H1 (cell line): ENCODE data around the gene GRIA4. TPM values are rescaled to one million over a fixed set of nuclear protein-coding genes. Genes with fewer than 3 reads are reported as not detected.

Source experiments
- ATF2 ChIP-seq: IDR thresholded peaks from 2 replicates; pipeline ENCODE4 v1.6.1; 2012; ENCODE audit warnings: low read length, inconsistent platforms
- CBX5 ChIP-seq: fragments of 300-800, 300-1000 bp; sonication (generic); IDR thresholded peaks from 2 replicates; pipeline ENCODE4 v1.7.1; 2016; ENCODE audit warnings: antibody characterized with exemption, low read length, low read depth
- CHD2 ChIP-seq: IDR thresholded peaks from 2 replicates; pipeline ENCODE4 v1.6.1; 2012; ENCODE audit warnings: low read length, improper control_type of control experiment
- CHD7 ChIP-seq: fragments of 300-600 bp; sonication (generic); IDR thresholded peaks from 2 replicates; pipeline ENCODE4 v1.7.1; 2012; ENCODE audit warnings: low read length, moderate library complexity, mild to moderate bottlenecking, inconsistent platforms; ENCODE audit not compliant: insufficient replicate concordance
- EZH2 ChIP-seq: fragments of 200-600 bp; sonication (generic); IDR thresholded peaks from 2 replicates; pipeline ENCODE4 v1.7.1; 2012; ENCODE audit warnings: low read depth, mild to moderate bottlenecking, moderate library complexity, low read length, inconsistent platforms; ENCODE audit not compliant: severe bottlenecking
- FOSL1 ChIP-seq: IDR thresholded peaks from 2 replicates; pipeline ENCODE4 v1.6.1; 2011; ENCODE audit warnings: mild to moderate bottlenecking, low read depth, low read length, moderate library complexity; ENCODE audit not compliant: insufficient read depth
- HDAC6 ChIP-seq: IDR thresholded peaks from one replicate; pipeline ENCODE4 v1.7.1; 2012; ENCODE audit warnings: low read depth, mild to moderate bottlenecking, inconsistent platforms, low read length, moderate library complexity
- POLR2AphosphoS5 ChIP-seq: IDR thresholded peaks from 2 replicates; pipeline ENCODE4 v1.6.1; 2011; ENCODE audit warnings: low read depth, low read length
- RAD21 ChIP-seq, 2 experiments: IDR thresholded peaks in 1 of 2; conservative IDR thresholded peaks in 1 of 2; 2 replicates each; pipeline ENCODE4 v1.6.1; 2011; ENCODE audit warnings: low read depth in 2 of 2, low read length in 2 of 2, improper control_type of control experiment in 1 of 2, inconsistent platforms in 1 of 2, mild to moderate bottlenecking in 1 of 2, moderate library complexity in 1 of 2
- SP4 ChIP-seq: IDR thresholded peaks from 2 replicates; pipeline ENCODE4 v1.6.1; 2012; ENCODE audit warnings: low read length, inconsistent platforms
- polyA plus RNA-seq, 7 experiments: library from polyadenylated mRNA; depleted of rRNA in 3 of 7; stranded (reverse) in 5 of 7; unstranded in 2 of 7; fragments of >200 nt in 5 of 7; fragments of 200-250 nt in 2 of 7; gene quantifications; 1 replicate in 5 of 7; 2 replicates in 1 of 7; 4 replicates in 1 of 7; pipeline versions ENCODE4 v1.2.1 to v1.2.3, GENCODE V29; 2011 to 2013; ENCODE audit warnings: missing spikeins in 2 of 7, mixed read lengths in 2 of 7
- total RNA-seq: library from RNA; stranded (reverse); fragmentation: NEBNext Ultra II Directional; extraction: Animal tissue kit (Norgen Biotek cat#: 25700); gene quantifications from 2 replicates; pipeline ENCODE4 v1.2.1, GENCODE V29; 2021

Gene GRIA4
- total and polyA plus RNA-seq, 2 of the 8 experiments (the other 6 are each of a cell fraction or from before 2014, with no cell fraction given), result 12.5 to 21.8 TPM

DNA sequence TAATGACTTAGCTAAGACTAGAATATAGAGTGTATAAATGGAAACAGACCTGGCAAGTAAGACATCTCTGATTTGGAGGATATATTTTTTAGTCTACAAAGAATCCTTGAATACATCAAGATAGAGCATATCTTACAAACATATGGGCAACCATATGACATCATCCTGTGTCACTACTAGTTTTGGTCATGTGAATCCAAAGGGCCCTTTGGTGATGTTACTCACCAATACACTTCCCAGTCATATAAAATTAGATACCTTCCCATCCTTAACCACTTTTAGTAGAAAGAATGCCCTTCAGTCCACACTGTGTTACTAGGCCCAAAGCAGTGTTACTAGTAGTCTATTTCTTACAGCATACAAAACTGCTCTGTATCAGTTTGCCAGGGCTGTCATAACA lies 31.6 kb downstream of the GRIA4 start (continued):
- no peak for TF ChIP-seq CHD7
- no peak for TF ChIP-seq RAD21 (IDR thresholded peaks at IDR 0.05 in 1 of 2, conservative IDR thresholded peaks at IDR 0.05 in 1 of 2; ENCODE audit: low read depth in 2 of 2, low read length in 2 of 2)
- TF ChIP-seq CHD2, result no peak
- TF ChIP-seq ATF2, result no peak
- TF ChIP-seq EZH2, result no peak
- no peak for TF ChIP-seq CBX5
- no peak for TF ChIP-seq POLR2AphosphoS5
- TF ChIP-seq FOSL1, result no peak
- TF ChIP-seq SP4, result no peak
- TF ChIP-seq HDAC6, result no peak
